ENCODE measurements around the gene PLEKHG5. TPM values are rescaled to one million over a fixed set of nuclear protein-coding genes. Genes with fewer than 3 reads are reported as not detected.

Gene PLEKHG5
- total and polyA plus RNA-seq, 10 of the 15 experiments (the other 5 are each of a cell fraction or from before 2014, with no cell fraction given), result 0.04 to 1.1 (median 0.18) TPM; not detected in 1

DNA sequence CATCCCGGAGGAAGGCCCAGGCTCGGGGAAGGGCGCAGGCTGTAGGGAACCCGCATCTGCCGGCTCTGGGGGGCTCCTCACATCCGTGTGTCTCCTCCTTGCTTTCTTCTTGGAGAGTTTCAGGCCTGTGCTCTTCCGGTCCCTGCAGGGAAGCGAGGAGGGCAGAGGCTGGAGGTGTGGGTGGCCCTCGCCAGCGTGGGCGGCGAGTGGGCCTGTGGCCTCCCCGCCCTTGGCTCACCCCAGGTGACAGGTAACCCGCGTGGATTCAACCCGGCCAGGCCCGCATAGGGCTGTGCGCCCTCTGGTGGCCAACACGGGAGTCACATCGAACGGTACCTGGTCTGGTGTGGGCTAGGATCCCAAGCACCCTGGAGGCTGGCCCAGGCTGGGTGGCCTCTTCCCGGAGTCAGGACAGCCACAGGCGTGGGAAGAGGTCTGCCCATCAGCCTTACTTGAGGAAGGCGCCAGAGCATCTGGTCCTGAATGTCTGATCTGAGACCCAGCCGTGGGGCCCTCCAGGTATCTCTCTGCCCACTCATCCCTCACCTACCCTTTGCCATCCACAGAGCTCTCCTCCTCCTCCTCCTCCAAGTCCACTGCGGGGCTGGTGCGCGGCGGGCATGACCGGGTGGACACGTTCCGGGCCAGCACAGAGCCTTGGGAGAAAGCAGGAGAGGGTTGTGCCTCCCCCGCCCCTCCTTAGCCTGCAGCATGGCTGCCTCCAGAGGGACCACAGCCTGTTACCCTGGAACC is 15.9 kb downstream of the PLEKHG5 start (continued):
- TF ChIP-seq, protein P1, sequence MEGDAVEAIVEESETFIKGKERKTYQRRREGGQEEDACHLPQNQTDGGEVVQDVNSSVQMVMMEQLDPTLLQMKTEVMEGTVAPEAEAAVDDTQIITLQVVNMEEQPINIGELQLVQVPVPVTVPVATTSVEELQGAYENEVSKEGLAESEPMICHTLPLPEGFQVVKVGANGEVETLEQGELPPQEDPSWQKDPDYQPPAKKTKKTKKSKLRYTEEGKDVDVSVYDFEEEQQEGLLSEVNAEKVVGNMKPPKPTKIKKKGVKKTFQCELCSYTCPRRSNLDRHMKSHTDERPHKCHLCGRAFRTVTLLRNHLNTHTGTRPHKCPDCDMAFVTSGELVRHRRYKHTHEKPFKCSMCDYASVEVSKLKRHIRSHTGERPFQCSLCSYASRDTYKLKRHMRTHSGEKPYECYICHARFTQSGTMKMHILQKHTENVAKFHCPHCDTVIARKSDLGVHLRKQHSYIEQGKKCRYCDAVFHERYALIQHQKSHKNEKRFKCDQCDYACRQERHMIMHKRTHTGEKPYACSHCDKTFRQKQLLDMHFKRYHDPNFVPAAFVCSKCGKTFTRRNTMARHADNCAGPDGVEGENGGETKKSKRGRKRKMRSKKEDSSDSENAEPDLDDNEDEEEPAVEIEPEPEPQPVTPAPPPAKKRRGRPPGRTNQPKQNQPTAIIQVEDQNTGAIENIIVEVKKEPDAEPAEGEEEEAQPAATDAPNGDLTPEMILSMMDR (IDR thresholded peaks at IDR 0.05 in 2 of 3, conservative IDR thresholded peaks at IDR 0.05 in 1 of 3; ENCODE audit: control insufficient read depth in 2 of 3, extremely low read depth in 1 of 3, insufficient read depth in 1 of 3, low read depth in 3 of 3, low read length in 3 of 3), result peak; percentile 86 to 95 (median 94)
- TF ChIP-seq, protein P2, sequence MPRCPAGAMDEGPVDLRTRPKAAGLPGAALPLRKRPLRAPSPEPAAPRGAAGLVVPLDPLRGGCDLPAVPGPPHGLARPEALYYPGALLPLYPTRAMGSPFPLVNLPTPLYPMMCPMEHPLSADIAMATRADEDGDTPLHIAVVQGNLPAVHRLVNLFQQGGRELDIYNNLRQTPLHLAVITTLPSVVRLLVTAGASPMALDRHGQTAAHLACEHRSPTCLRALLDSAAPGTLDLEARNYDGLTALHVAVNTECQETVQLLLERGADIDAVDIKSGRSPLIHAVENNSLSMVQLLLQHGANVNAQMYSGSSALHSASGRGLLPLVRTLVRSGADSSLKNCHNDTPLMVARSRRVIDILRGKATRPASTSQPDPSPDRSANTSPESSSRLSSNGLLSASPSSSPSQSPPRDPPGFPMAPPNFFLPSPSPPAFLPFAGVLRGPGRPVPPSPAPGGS (IDR thresholded peaks at IDR 0.05; ENCODE audit: borderline replicate concordance, insufficient read depth, low read depth, low read length, poor library complexity, severe bottlenecking), result no peak

DNA sequence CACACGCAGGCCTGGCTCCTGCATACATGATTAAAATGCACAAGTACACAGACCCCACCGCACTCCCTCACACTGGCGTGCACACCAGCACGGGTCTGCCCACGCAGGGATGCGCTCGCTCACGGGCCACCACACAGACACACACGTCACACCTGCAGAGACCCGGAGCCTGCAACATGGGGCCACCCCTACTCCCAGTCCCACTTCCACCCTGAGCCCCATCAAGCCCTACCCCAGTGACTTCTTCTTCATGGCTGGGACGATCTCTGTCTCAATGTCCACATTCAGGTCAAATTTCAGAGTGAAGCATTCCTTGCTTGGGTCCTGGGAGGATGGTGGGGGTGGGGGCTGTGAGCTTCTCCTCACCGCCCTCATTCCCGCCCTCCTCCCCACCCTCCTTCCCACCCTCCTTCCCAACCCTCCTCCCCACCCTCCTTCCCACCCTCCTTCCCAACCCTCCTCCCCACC is 16.6 kb downstream of the PLEKHG5 start:
- SMC1A ChIA-PET (ENCODE audit: uncharacterized antibody, unreplicated experiment), result no interaction called here
- intact Hi-C loops (cut with micrococcal nuclease; ENCODE audit: unreplicated experiment), result no loop called here
- Histone ChIP-seq H3K27me3 (replicated peaks in 1 of 2; ENCODE audit: control insufficient read depth in 2 of 2, insufficient read depth in 2 of 2, low read length in 1 of 2) (no peaks in the 10 kb centered on the region), H3K79me2 (ENCODE audit: control insufficient read depth, insufficient read depth, low read length) (no peaks in the 10 kb centered on the region), H3K9me3 (replicated peaks; ENCODE audit: control insufficient read depth, insufficient read depth, low read length) (no peaks in the 10 kb centered on the region), H2AFZ (ENCODE audit: control insufficient read depth, low read depth, low read length) (no peak overlapping the region), H3K4me3 (no peak overlapping the region), H3K36me3 (ENCODE audit: control insufficient read depth in 2 of 2, insufficient read depth in 2 of 2, low read length in 1 of 2) (no peaks in the 10 kb centered on the region), H3K9ac (ENCODE audit: control insufficient read depth, insufficient read depth, low read length) (no peak overlapping the region), H3K4me2 (ENCODE audit: control insufficient read depth, insufficient read depth) (no peak overlapping the region), H4K20me1 (ENCODE audit: control insufficient read depth, insufficient read depth) (no peaks in the 10 kb centered on the region), H3K4me1 (ENCODE audit: control insufficient read depth, insufficient read depth, low read length) (no peaks in the 10 kb centered on the region), H3K27ac (ENCODE audit: control insufficient read depth, insufficient read depth) (no peak overlapping the region)
- DNase-seq (ENCODE audit: low read depth, low spot score), result no peak
- FAIRE-seq, result no peak
- RAD21 ChIA-PET (ENCODE audit: unreplicated experiment), result no interaction called here
- in situ Hi-C loops (cut with MboI), result loop anchor here (25.0 kb wide), 1 partner anchor 737 kb away; no protein-coding TSS in a partner anchor
- POLR2A ChIA-PET, result no interaction called here
- no peak for TF ChIP-seq YY1 (IDR thresholded peaks at IDR 0.05; ENCODE audit: low read depth, low read length)
- TF ChIP-seq ASH2L (IDR thresholded peaks at IDR 0.05; ENCODE audit: borderline replicate concordance, low read depth), result no peak
- no peak for TF ChIP-seq CBFB (IDR thresholded peaks at IDR 0.05; ENCODE audit: low read depth)
- TF ChIP-seq SIX5 (IDR thresholded peaks at IDR 0.05; ENCODE audit: low read depth, low read length, severe bottlenecking), result no peak
- TF ChIP-seq RB1 (IDR thresholded peaks at IDR 0.05; ENCODE audit: borderline replicate concordance), result no peak
- no peak for TF ChIP-seq NRF1 (conservative IDR thresholded peaks at IDR 0.05; ENCODE audit: low read depth, low read length)
- no peak for ATAC-seq
- WGBS (ENCODE audit: insufficient coverage, insufficient replicate concordance, low lambda C conversion rate, missing lambda C conversion rate), result 34% methylated on average over 13 of the region's 13 CpGs
- BruUV-seq (replicated peaks), result no TSS peak
- CTCF ChIA-PET, result no interaction called here

Data from GM12878 (cell line).